Measurements from ENCODE around the gene MET. TPM values are rescaled to one million over a fixed set of nuclear protein-coding genes. Genes with fewer than 3 reads are reported as not detected.

The MET gene
- total and polyA plus RNA-seq, 10 of the 15 experiments (the other 5 are each of a cell fraction or from before 2014, with no cell fraction given), result 0.01 to 0.21 TPM; not detected in 8

DNA sequence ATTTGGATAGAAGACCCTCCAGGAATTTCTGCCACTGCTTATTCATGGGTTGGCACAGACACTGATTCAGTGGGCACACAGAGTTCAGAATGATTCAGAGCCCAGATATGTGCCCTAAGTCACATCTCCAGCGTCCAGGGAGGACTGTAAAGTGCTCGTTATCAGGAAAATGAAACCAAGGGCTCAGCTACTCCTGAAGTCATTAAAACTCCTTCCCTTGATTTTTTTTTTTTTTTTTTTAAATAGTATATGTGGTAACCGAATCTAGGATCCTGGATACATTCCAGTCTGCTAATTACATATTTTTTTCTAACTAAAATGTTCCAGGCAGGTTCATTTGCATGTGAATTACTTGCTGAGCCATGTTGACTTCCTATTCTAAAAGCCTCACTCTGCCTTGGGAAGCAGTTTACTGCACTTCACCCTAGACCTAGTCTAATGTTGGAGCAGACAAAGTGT is 34.7 kb downstream of the MET start:
- CTCF ChIA-PET, result no interaction called here
- Histone ChIP-seq H3K4me1 (ENCODE audit: control insufficient read depth, insufficient read depth, low read length) (no peaks in the 10 kb centered on the region), H2AFZ (ENCODE audit: control insufficient read depth, low read depth, low read length) (no peak overlapping the region), H3K9me3 (replicated peaks; ENCODE audit: control insufficient read depth, insufficient read depth, low read length) (no peaks in the 10 kb centered on the region), H3K27me3 (replicated peaks in 1 of 2; ENCODE audit: control insufficient read depth in 2 of 2, insufficient read depth in 2 of 2, low read length in 1 of 2) (peaks cover under 1 to 2% of the 10 kb centered on the region in 2 experiments; a peak in 1 of 4 replicates), H3K27ac (ENCODE audit: control insufficient read depth, insufficient read depth) (no peak overlapping the region), H3K9ac (ENCODE audit: control insufficient read depth, insufficient read depth, low read length) (no peak overlapping the region), H3K79me2 (ENCODE audit: control insufficient read depth, insufficient read depth, low read length) (no peaks in the 10 kb centered on the region), H3K36me3 (ENCODE audit: control insufficient read depth in 2 of 2, insufficient read depth in 2 of 2, low read length in 1 of 2) (no peaks in the 10 kb centered on the region), H3K4me2 (ENCODE audit: control insufficient read depth, insufficient read depth) (no peak overlapping the region), H4K20me1 (ENCODE audit: control insufficient read depth, insufficient read depth) (no peaks in the 10 kb centered on the region), H3K4me3 (no peak overlapping the region)
- DNase-seq (ENCODE audit: low read depth, low spot score) (no peak), FAIRE-seq (no peak), ATAC-seq (no peak)
- POLR2A ChIA-PET, result no interaction called here
- TF ChIP-seq MEF2A (IDR thresholded peaks at IDR 0.05; ENCODE audit: insufficient read depth, low read depth, low read length) (no peak), HDAC6 (IDR thresholded peaks at IDR 0.05; ENCODE audit: unreplicated experiment) (no peak), STAT3 (IDR thresholded peaks at IDR 0.05; ENCODE audit: low read depth, low read length) (no peak), FOXK2 (IDR thresholded peaks at IDR 0.05) (no peak), PAX5 (IDR thresholded peaks at IDR 0.05; ENCODE audit: borderline replicate concordance, low read depth, low read length) (no peak), ZSCAN29 (IDR thresholded peaks at IDR 0.05) (no peak), NFYA (IDR thresholded peaks at IDR 0.05; ENCODE audit: borderline replicate concordance, low read depth, low read length) (no peak), GATAD2B (conservative IDR thresholded peaks at IDR 0.05; ENCODE audit: low read depth) (no peak), BACH1 (IDR thresholded peaks at IDR 0.05; ENCODE audit: borderline replicate concordance) (no peak), POU2F2 (IDR thresholded peaks at IDR 0.05; ENCODE audit: borderline replicate concordance, low read depth, low read length) (no peak), SP1 (IDR thresholded peaks at IDR 0.05; ENCODE audit: low read depth, low read length) (no peak)
- TF ChIP-seq, protein P1, sequence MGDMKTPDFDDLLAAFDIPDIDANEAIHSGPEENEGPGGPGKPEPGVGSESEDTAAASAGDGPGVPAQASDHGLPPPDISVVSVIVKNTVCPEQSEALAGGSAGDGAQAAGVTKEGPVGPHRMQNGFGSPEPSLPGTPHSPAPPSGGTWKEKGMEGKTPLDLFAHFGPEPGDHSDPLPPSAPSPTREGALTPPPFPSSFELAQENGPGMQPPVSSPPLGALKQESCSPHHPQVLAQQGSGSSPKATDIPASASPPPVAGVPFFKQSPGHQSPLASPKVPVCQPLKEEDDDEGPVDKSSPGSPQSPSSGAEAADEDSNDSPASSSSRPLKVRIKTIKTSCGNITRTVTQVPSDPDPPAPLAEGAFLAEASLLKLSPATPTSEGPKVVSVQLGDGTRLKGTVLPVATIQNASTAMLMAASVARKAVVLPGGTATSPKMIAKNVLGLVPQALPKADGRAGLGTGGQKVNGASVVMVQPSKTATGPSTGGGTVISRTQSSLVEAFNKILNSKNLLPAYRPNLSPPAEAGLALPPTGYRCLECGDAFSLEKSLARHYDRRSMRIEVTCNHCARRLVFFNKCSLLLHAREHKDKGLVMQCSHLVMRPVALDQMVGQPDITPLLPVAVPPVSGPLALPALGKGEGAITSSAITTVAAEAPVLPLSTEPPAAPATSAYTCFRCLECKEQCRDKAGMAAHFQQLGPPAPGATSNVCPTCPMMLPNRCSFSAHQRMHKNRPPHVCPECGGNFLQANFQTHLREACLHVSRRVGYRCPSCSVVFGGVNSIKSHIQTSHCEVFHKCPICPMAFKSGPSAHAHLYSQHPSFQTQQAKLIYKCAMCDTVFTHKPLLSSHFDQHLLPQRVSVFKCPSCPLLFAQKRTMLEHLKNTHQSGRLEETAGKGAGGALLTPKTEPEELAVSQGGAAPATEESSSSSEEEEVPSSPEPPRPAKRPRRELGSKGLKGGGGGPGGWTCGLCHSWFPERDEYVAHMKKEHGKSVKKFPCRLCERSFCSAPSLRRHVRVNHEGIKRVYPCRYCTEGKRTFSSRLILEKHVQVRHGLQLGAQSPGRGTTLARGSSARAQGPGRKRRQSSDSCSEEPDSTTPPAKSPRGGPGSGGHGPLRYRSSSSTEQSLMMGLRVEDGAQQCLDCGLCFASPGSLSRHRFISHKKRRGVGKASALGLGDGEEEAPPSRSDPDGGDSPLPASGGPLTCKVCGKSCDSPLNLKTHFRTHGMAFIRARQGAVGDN (IDR thresholded peaks at IDR 0.05), result no peak
- TF ChIP-seq, protein P2, sequence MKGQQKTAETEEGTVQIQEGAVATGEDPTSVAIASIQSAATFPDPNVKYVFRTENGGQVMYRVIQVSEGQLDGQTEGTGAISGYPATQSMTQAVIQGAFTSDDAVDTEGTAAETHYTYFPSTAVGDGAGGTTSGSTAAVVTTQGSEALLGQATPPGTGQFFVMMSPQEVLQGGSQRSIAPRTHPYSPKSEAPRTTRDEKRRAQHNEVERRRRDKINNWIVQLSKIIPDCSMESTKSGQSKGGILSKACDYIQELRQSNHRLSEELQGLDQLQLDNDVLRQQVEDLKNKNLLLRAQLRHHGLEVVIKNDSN (IDR thresholded peaks at IDR 0.05; ENCODE audit: borderline replicate concordance, extremely low read length, insufficient read depth, low read depth, low read length), result no peak
- TF ChIP-seq, protein P3, sequence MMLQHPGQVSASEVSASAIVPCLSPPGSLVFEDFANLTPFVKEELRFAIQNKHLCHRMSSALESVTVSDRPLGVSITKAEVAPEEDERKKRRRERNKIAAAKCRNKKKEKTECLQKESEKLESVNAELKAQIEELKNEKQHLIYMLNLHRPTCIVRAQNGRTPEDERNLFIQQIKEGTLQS (IDR thresholded peaks at IDR 0.05; ENCODE audit: borderline replicate concordance, extremely low read depth, low read depth, low read length), result no peak
- TF ChIP-seq, protein P4, sequence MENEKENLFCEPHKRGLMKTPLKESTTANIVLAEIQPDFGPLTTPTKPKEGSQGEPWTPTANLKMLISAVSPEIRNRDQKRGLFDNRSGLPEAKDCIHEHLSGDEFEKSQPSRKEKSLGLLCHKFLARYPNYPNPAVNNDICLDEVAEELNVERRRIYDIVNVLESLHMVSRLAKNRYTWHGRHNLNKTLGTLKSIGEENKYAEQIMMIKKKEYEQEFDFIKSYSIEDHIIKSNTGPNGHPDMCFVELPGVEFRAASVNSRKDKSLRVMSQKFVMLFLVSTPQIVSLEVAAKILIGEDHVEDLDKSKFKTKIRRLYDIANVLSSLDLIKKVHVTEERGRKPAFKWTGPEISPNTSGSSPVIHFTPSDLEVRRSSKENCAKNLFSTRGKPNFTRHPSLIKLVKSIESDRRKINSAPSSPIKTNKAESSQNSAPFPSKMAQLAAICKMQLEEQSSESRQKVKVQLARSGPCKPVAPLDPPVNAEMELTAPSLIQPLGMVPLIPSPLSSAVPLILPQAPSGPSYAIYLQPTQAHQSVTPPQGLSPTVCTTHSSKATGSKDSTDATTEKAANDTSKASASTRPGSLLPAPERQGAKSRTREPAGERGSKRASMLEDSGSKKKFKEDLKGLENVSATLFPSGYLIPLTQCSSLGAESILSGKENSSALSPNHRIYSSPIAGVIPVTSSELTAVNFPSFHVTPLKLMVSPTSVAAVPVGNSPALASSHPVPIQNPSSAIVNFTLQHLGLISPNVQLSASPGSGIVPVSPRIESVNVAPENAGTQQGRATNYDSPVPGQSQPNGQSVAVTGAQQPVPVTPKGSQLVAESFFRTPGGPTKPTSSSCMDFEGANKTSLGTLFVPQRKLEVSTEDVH (IDR thresholded peaks at IDR 0.05; ENCODE audit: low read depth, partially characterized antibody), result no peak
- RAD21 ChIA-PET (ENCODE audit: unreplicated experiment), result no interaction called here
- SMC1A ChIA-PET (ENCODE audit: uncharacterized antibody, unreplicated experiment), result interaction anchor here (0.7 kb wide), 1 partner anchor 107 kb away, joined by 3 read pairs; no protein-coding TSS in a partner anchor
- BruUV-seq (replicated peaks), result no TSS peak
- in situ Hi-C loops (cut with MboI), result no loop called here
- intact Hi-C loops (cut with micrococcal nuclease; ENCODE audit: unreplicated experiment), result no loop called here
- WGBS (ENCODE audit: insufficient coverage, insufficient replicate concordance, low lambda C conversion rate, missing lambda C conversion rate), result 32% methylated on average over 3 of the region's 3 CpGs
